HFFc6 (cell line): ENCODE results near the gene GRIA2. TPM values are rescaled to one million over a fixed set of nuclear protein-coding genes. Genes with fewer than 3 reads are reported as not detected.

Source experiments
- DNase-seq: peaks from one replicate; pipeline ENCODE4 v3.0.0-alpha.2; 2018
- H3K27ac Mint-ChIP-seq: 2 replicates; pipeline ENCODE4 v1.8.0; 2020; ENCODE audit warnings: mild to moderate bottlenecking, mixed read lengths
- H3K27me3 Mint-ChIP-seq: 2 replicates; pipeline ENCODE4 v1.8.0; 2021; ENCODE audit warnings: mild to moderate bottlenecking, moderate library complexity, mixed read lengths; ENCODE audit not compliant: insufficient read depth
- H3K36me3 Mint-ChIP-seq: 2 replicates; pipeline ENCODE4 v1.8.0; 2021; ENCODE audit warnings: low read depth, mixed read lengths
- H3K4me1 Mint-ChIP-seq: 2 replicates; pipeline ENCODE4 v1.8.0; 2020; ENCODE audit warnings: low read depth, mixed read lengths
- H3K4me3 Mint-ChIP-seq: 2 replicates; pipeline ENCODE4 v1.8.0; 2020; ENCODE audit warnings: mild to moderate bottlenecking, moderate library complexity, mixed read lengths
- H3K9me3 Mint-ChIP-seq: 2 replicates; pipeline ENCODE4 v1.8.0; 2020; ENCODE audit warnings: mild to moderate bottlenecking, mixed read lengths
- total RNA-seq, 6 experiments: library from RNA; stranded (reverse); fragmentation: NEBNext Ultra II Directional; extraction: Animal tissue kit (Norgen Biotek cat#: 25700); gene quantifications; 2 replicates in 1 of 6; 3 replicates in 5 of 6; pipeline ENCODE4 v1.2.3, GENCODE V29; 2021
- TF ChIP-seq, protein P1 (sequence below): fragments of 200-600 bp; sonication (generic); IDR thresholded peaks from 2 replicates; pipeline ENCODE4 v1.5.0; 2021; ENCODE audit warnings: antibody characterized with exemption, mild to moderate bottlenecking

The GRIA2 gene
- total RNA-seq, 6 experiments from 2014 or later, result not detected

DNA sequence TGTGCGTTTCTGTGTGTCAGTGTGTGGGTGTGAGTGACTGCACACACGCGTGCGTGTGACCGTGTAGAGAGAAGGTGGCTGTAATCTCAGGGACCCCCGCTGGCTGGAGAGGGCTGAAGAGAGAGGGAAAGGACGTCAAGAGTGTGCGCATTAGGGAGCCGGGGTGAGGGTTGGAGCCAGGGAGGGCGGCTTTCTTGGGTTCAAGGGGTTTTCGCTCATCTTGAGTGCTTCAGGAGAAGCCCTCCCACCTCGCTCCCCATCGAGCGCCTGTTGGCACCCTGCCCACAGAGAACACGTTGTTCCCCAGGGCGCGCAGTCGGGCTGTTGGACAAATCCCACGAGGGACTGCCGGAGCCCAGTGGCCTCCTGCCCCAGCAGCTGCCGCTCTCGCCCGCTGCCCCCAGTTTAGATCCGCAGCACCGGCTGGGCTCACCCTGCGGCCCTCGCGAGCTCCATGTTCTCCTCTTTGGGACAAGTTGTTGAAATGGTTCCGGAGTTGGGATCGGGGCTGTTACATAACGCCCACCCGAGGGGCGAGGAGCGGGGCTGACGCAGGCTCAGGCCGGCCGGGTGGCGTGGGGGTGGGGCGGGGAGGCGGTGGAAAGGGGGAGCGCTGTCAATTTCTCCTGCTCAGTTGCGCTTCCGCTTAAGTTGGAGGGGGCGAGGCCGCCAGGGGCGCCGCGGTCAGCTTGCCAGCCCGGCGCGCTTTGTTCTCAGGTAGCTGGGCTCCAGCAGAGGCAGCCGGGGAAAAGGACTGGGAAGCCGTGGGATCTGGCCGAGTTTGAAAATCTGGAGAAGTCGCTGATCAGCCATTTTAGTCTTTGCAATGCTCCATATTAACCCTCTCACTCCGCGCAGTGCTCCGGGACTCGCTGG, 1.6 kb downstream of the GRIA2 start:
- Mint-ChIP-seq H3K4me1 (peaks cover 19% of the 10 kb centered on the region), H3K27me3 (peaks cover 40% of the 10 kb centered on the region), H3K9me3 (peaks cover 5% of the 10 kb centered on the region), H3K36me3 (no peaks in the 10 kb centered on the region), H3K4me3 (no peak overlapping the region; the same call in 1 of the 2 replicates), H3K27ac (no peak overlapping the region)
- DNase-seq, result no peak
- TF ChIP-seq, protein P1, sequence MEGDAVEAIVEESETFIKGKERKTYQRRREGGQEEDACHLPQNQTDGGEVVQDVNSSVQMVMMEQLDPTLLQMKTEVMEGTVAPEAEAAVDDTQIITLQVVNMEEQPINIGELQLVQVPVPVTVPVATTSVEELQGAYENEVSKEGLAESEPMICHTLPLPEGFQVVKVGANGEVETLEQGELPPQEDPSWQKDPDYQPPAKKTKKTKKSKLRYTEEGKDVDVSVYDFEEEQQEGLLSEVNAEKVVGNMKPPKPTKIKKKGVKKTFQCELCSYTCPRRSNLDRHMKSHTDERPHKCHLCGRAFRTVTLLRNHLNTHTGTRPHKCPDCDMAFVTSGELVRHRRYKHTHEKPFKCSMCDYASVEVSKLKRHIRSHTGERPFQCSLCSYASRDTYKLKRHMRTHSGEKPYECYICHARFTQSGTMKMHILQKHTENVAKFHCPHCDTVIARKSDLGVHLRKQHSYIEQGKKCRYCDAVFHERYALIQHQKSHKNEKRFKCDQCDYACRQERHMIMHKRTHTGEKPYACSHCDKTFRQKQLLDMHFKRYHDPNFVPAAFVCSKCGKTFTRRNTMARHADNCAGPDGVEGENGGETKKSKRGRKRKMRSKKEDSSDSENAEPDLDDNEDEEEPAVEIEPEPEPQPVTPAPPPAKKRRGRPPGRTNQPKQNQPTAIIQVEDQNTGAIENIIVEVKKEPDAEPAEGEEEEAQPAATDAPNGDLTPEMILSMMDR, result no peak

DNA sequence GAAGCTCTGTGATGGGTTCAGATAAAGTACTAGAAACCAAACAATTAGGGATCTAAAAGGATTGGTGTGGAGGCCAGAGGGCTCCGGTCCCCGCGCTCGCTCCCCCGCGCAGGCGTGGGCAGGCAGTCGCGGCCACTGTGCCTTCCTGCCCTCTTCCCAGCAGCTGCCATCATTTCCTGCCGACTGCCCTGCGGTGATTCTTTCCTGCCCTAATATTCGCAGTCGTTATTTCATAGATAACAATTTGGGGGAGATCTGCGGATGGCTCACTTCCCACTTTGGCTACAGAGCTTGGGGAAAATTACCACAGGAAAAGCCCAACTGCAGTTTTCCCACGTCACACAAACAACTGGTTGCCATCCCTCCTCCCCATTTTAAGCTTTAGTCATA, 2.2 kb downstream of the GRIA2 start:
- TF ChIP-seq, protein P1, result no peak
- H3K9me3 Mint-ChIP-seq, result peaks cover 5% of the 10 kb centered on the region
- peaks cover 19% of the 10 kb centered on the region for H3K4me1 Mint-ChIP-seq
- H3K27me3 Mint-ChIP-seq, result peaks cover 40% of the 10 kb centered on the region
- no peaks in the 10 kb centered on the region for H3K36me3 Mint-ChIP-seq
- no peak overlapping the region for H3K27ac Mint-ChIP-seq
- DNase-seq, result no peak
- no peak overlapping the region for H3K4me3 Mint-ChIP-seq

GRCh38 chr4:157223456-157223855, 2.9 kb downstream of the GRIA2 start:
- H3K36me3 Mint-ChIP-seq, result no peaks in the 10 kb centered on the region
- no peak overlapping the region for H3K27ac Mint-ChIP-seq
- peaks cover 5% of the 10 kb centered on the region for H3K9me3 Mint-ChIP-seq
- H3K4me1 Mint-ChIP-seq, result peaks cover 19% of the 10 kb centered on the region
- no peak for DNase-seq
- TF ChIP-seq, protein P1, result no peak
- peaks cover 42% of the 10 kb centered on the region for H3K27me3 Mint-ChIP-seq
- H3K4me3 Mint-ChIP-seq, result no peak overlapping the region

DNA sequence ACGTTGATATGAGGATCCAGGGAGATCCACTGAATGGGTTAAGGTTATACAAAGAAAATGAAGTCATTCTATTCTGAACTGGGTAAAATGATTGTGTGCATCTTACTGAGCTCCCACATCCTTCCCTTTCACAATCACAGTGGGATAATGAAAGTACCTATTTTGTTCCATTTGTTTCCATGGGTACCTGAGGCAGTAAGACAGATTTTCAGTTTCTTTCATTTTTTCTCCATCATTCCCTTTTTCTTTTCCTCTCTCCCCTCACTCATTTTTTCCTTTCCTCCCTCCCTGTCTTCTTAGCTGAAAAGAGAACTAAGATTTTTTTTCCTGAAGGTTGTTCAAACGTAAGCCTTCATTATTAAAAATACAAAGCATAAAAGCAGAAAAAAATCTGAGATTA, 4.6 kb downstream of the GRIA2 start:
- Mint-ChIP-seq H3K27me3 (peaks cover 37% of the 10 kb centered on the region), H3K4me3 (no peak overlapping the region), H3K27ac (no peak overlapping the region), H3K4me1 (peaks cover 14% of the 10 kb centered on the region), H3K9me3 (peaks cover 5% of the 10 kb centered on the region), H3K36me3 (no peaks in the 10 kb centered on the region)
- TF ChIP-seq, protein P1, result no peak
- no peak for DNase-seq

DNA sequence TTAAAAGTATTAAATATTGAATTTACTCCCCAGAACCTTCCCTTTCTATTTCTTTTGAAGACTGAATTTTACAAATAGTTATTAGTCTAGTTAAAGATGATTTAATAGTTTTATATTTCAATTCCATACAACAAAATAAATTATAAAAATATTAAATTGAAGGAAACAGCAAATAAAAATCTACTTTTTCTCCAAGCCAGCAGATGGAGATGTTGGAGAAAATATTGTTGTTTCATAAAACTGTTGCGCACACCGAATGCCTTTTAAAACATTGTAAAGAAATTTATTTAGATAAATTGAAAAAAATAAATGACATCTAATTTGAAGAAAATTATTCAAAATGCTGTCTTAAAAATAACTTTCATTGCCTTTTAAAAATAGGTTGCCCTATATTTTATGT, 5.5 kb downstream of the GRIA2 start:
- Mint-ChIP-seq H3K27ac (no peak overlapping the region), H3K36me3 (no peaks in the 10 kb centered on the region), H3K4me3 (no peak overlapping the region), H3K27me3 (peaks cover 32% of the 10 kb centered on the region), H3K4me1 (peaks cover 13% of the 10 kb centered on the region; the same call in 1 of the 2 replicates), H3K9me3 (peaks cover 5% of the 10 kb centered on the region)
- no peak for DNase-seq
- TF ChIP-seq, protein P1, result no peak
